DOHH2 (cell line): ENCODE measurements around the gene PC.
"Not testable (repeated sequence)": the region's sequence is repeated elsewhere in the genome, so short reads cannot be mapped to it uniquely, and the experiment has no call there.

Experiments
- H3F3A ChIP-seq: fragments of 200-600 bp; sonication (generic), shearing (Covaris generic); 2 replicates; pipeline ENCODE4 v1.6.0; 2016; ENCODE audit warnings: antibody characterized with exemption, mild to moderate bottlenecking; ENCODE audit not compliant: control insufficient read depth, insufficient read depth
- H3K27ac ChIP-seq: fragments of 200-600 bp; sonication (generic); 2 replicates; pipeline ENCODE4 v1.5.1; 2014; ENCODE audit warnings: low read depth, mild to moderate bottlenecking, low read length, moderate library complexity
- H3K27me3 ChIP-seq: fragments of 200-600 bp; sonication (generic); 2 replicates; pipeline ENCODE4 v1.6.1; 2014; ENCODE audit warnings: mild to moderate bottlenecking, low read length, mixed read lengths; ENCODE audit not compliant: control insufficient read depth
- H3K36me3 ChIP-seq: fragments of 200-600 bp; sonication (generic); 2 replicates; pipeline ENCODE4 v1.6.1; 2014; ENCODE audit warnings: mild to moderate bottlenecking, low read length, moderate library complexity, mixed read lengths; ENCODE audit not compliant: control insufficient read depth
- H3K4me1 ChIP-seq: fragments of 200-600 bp; sonication (generic); 2 replicates; pipeline ENCODE4 v1.6.1; 2014; ENCODE audit warnings: mild to moderate bottlenecking, low read length, mixed read lengths; ENCODE audit not compliant: control insufficient read depth
- H3K4me2 ChIP-seq: fragments of 200-600 bp; sonication (generic); 2 replicates; pipeline ENCODE4 v1.6.0; 2014; ENCODE audit warnings: mild to moderate bottlenecking, low read length, moderate library complexity
- H3K4me3 ChIP-seq: fragments of 200-600 bp; sonication (generic); 2 replicates; pipeline ENCODE4 v1.5.1; 2014; ENCODE audit warnings: mild to moderate bottlenecking, low read length, mixed read lengths
- H3K79me2 ChIP-seq: fragments of 200-600 bp; sonication (generic); 2 replicates; pipeline ENCODE4 v1.6.1; 2014; ENCODE audit warnings: mild to moderate bottlenecking, low read length, mixed read lengths; ENCODE audit not compliant: control insufficient read depth
- H3K9me2 ChIP-seq: fragments of 200-600 bp; sonication (generic); replicated peaks from 2 replicates; pipeline ENCODE4 v1.6.1; 2014; ENCODE audit warnings: mild to moderate bottlenecking, low read length, mixed read lengths; ENCODE audit not compliant: control insufficient read depth
- H3K9me3 ChIP-seq: fragments of 200-600 bp; sonication (generic); 2 replicates; pipeline ENCODE4 v1.6.1; 2014; ENCODE audit warnings: antibody characterized with exemption, low read length, mixed read lengths; ENCODE audit not compliant: control insufficient read depth, insufficient read depth
- H4K20me1 ChIP-seq: fragments of 200-600 bp; sonication (generic); 2 replicates; pipeline ENCODE4 v1.6.0; 2014; ENCODE audit warnings: low read depth, mild to moderate bottlenecking, antibody characterized with exemption, low read length, moderate library complexity; ENCODE audit not compliant: control insufficient read depth, insufficient read depth
- EZH2phosphoT487 ChIP-seq: fragments of 200-600 bp; sonication (generic); IDR thresholded peaks from 2 replicates; pipeline ENCODE4 v1.6.1; 2017; ENCODE audit warnings: borderline replicate concordance, mild to moderate bottlenecking, antibody characterized with exemption, low read length, moderate library complexity, mixed read lengths
- TF ChIP-seq, protein P1 (sequence below): fragments of 200-600 bp; sonication (generic); IDR thresholded peaks from one replicate; pipeline ENCODE4 v1.5.1; 2014; ENCODE audit warnings: antibody characterized with exemption, mild to moderate bottlenecking, low read depth, low read length; ENCODE audit not compliant: poor library complexity, severe bottlenecking

PC gene

GRCh38 chr11:66999555-66999954 lies 41.4 kb upstream of the PC start:
- Histone ChIP-seq H3K4me2 (no peak overlapping the region), H3F3A (no peaks in the 10 kb centered on the region), H3K27me3 (peaks cover 8% of the 10 kb centered on the region; the same call in 1 of the 2 replicates), H3K9me2 (no peaks in the 10 kb centered on the region), H3K9me3 (no peaks in the 10 kb centered on the region), H3K79me2 (no peaks in the 10 kb centered on the region), H4K20me1 (no peaks in the 10 kb centered on the region), H3K4me3 (no peak overlapping the region), H3K27ac (no peak overlapping the region), H3K4me1 (no peaks in the 10 kb centered on the region), H3K36me3 (no peaks in the 10 kb centered on the region)
- TF ChIP-seq, protein P1, sequence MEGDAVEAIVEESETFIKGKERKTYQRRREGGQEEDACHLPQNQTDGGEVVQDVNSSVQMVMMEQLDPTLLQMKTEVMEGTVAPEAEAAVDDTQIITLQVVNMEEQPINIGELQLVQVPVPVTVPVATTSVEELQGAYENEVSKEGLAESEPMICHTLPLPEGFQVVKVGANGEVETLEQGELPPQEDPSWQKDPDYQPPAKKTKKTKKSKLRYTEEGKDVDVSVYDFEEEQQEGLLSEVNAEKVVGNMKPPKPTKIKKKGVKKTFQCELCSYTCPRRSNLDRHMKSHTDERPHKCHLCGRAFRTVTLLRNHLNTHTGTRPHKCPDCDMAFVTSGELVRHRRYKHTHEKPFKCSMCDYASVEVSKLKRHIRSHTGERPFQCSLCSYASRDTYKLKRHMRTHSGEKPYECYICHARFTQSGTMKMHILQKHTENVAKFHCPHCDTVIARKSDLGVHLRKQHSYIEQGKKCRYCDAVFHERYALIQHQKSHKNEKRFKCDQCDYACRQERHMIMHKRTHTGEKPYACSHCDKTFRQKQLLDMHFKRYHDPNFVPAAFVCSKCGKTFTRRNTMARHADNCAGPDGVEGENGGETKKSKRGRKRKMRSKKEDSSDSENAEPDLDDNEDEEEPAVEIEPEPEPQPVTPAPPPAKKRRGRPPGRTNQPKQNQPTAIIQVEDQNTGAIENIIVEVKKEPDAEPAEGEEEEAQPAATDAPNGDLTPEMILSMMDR, result no peak

GRCh38 chr11:66996609-66997273 lies 38.6 kb upstream of the PC start:
- no peaks in the 10 kb centered on the region for H3K36me3 ChIP-seq
- H4K20me1 ChIP-seq, result no peaks in the 10 kb centered on the region
- no peaks in the 10 kb centered on the region for H3K79me2 ChIP-seq
- no peaks in the 10 kb centered on the region for H3K9me3 ChIP-seq
- no peak for TF ChIP-seq EZH2phosphoT487
- TF ChIP-seq, protein P1, result no peak
- H3K4me3 ChIP-seq, result no peak overlapping the region
- H3K27ac ChIP-seq, result no peak overlapping the region
- no peak overlapping the region for H3K4me2 ChIP-seq
- peaks cover 8% of the 10 kb centered on the region; the same call in 1 of the 2 replicates for H3K27me3 ChIP-seq
- H3K9me2 ChIP-seq, result no peaks in the 10 kb centered on the region
- no peaks in the 10 kb centered on the region for H3F3A ChIP-seq
- no peaks in the 10 kb centered on the region for H3K4me1 ChIP-seq

DNA sequence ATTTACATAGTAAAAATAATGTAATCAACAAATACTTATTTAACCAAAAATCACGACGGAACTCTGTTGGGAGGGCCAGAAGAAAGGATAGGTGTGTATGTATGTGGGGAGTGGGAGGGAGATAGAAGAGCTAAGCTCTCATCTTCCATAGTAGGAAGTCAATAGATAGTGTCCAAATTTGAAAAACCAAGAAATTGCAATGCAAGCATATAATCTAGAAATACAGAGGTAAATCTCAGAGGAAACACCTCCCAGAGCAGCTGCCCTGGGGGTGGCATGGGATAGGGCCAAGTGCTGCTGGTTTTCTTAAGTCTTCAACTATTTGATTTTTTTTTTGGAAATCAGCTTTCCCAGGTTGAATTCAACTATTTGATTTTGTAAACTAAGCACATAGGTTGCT lies 33.9 kb upstream of the PC start:
- Histone ChIP-seq H3K9me2 (no peaks in the 10 kb centered on the region), H3K27ac (no peak overlapping the region), H3K4me3 (no peak overlapping the region), H3K79me2 (no peaks in the 10 kb centered on the region), H4K20me1 (no peaks in the 10 kb centered on the region), H3K36me3 (no peaks in the 10 kb centered on the region), H3K4me1 (no peaks in the 10 kb centered on the region), H3K9me3 (no peaks in the 10 kb centered on the region), H3K4me2 (no peak overlapping the region), H3K27me3 (peaks cover 3% of the 10 kb centered on the region; the same call in 1 of the 2 replicates), H3F3A (no peaks in the 10 kb centered on the region)
- TF ChIP-seq EZH2phosphoT487, result no peak
- TF ChIP-seq, protein P1, result no peak

DNA sequence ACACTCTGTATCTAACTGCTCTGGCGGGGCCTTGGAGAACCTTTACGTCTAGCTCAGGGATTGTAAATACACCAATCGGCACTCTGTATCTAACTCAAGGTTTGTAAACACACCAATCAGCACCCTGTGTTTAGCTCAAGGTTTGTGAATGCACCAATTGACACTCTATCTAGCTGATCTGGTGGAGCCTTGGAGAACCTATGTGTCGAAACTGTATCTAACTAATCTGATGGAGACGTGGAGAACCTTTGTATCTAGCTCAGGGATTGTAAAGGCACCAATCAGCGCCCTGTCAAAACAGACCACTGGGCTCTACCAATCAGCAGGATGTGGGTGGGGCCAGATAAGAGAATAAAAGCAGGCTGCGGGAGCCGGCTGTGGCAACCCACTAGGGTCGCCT lies 31.2 kb upstream of the PC start:
- not testable (repeated sequence) for H3K9me2 ChIP-seq, H3K36me3 ChIP-seq, H4K20me1 ChIP-seq, H3K4me2 ChIP-seq, H3K4me1 ChIP-seq, H3K27ac ChIP-seq, H3F3A ChIP-seq, H3K27me3 ChIP-seq, H3K9me3 ChIP-seq, H3K4me3 ChIP-seq, H3K79me2 ChIP-seq

- H3K36me3 ChIP-seq, H3K79me2 ChIP-seq, H3K27me3 ChIP-seq, H3K27ac ChIP-seq, H3K9me3 ChIP-seq, H3K4me1 ChIP-seq, H4K20me1 ChIP-seq, H3K9me2 ChIP-seq, H3K4me2 ChIP-seq, H3K4me3 ChIP-seq, H3F3A ChIP-seq: not testable (repeated sequence)
Observed at GRCh38 chr11:66988741-66989140, 30.6 kb upstream of the PC start.
